Gastroesophageal sphincter (tissue), 4 donors: ENCODE results near the gene PAQR3. TPM values are rescaled to one million over a fixed set of nuclear protein-coding genes. Genes with fewer than 3 reads are reported as not detected.
A peak's percentile ranks its signal among the peaks of the same experiment; 100 is the strongest.

Experiments used
- ATAC-seq: fragments of 150-250 bp; one replicate; pipeline ENCODE4 v1.9.1; 2016; ENCODE audit warnings: mild to moderate bottlenecking, moderate library complexity
- H3K27ac ChIP-seq, 4 donors: fragments of 200-600 bp; sonication (generic) in 3 of 4; 1 replicate in 3 of 4; 2 replicates in 1 of 4; pipeline ENCODE4 v1.5.1; 2016 to 2019
- H3K27me3 ChIP-seq: fragments of 200-600 bp; sonication (generic); one replicate; pipeline ENCODE4 v1.5.1; 2019
- H3K36me3 ChIP-seq, 2 donors: fragments of 200-600 bp; sonication (generic); one replicate each; pipeline ENCODE4 v1.5.1; 2019; ENCODE audit warnings: control low read depth in 1 of 2
- H3K4me1 ChIP-seq, 3 donors: fragments of 200-600 bp; sonication (generic); 1 replicate in 2 of 3; 2 replicates in 1 of 3; pipeline ENCODE4 v1.5.1; 2016 to 2019; ENCODE audit warnings: control low read depth in 2 of 3
- H3K4me3 ChIP-seq, 2 donors: fragments of 200-600 bp; sonication (generic); one replicate each; pipeline ENCODE4 v1.5.1; 2019; ENCODE audit warnings: mild to moderate bottlenecking in 1 of 2, moderate library complexity in 1 of 2
- H3K9me3 ChIP-seq, 3 donors: fragments of 200-600 bp; sonication (generic); one replicate each; pipeline ENCODE4 v1.5.1; 2017 to 2019; ENCODE audit warnings: control low read depth in 2 of 3
- EP300 ChIP-seq: sonication (generic); formaldehyde crosslinking; IDR thresholded peaks from one replicate; pipeline ENCODE4 v1.6.1; 2017; ENCODE audit warnings: antibody characterized with exemption, mild to moderate bottlenecking
- POLR2A ChIP-seq, 2 donors: fragments of 450-650 bp; IDR thresholded peaks; one replicate each; pipeline ENCODE4 v1.6.1; 2017; ENCODE audit warnings: antibody characterized with exemption in 2 of 2, mild to moderate bottlenecking in 2 of 2, moderate library complexity in 1 of 2
- POLR2AphosphoS5 ChIP-seq: sonication (generic); formaldehyde crosslinking; IDR thresholded peaks from one replicate; pipeline ENCODE4 v1.6.1; 2017; ENCODE audit warnings: antibody characterized with exemption
- WGBS, 2 donors: methylation state at CpG; one replicate each; pipeline ENCODE4 v1.1.5; 2018; ENCODE audit warnings: low coverage in 1 of 2; 5-methylcytosine and 5-hydroxymethylcytosine counted together
- total RNA-seq, 4 donors: library from RNA; depleted of rRNA; stranded (reverse); fragments of >200 nt; gene quantifications; one replicate each; pipeline ENCODE4 v1.1.0, GENCODE V29; 2016
- TF ChIP-seq, protein P1 (sequence below), 4 experiments: fragments of 200-600 bp in 2 of 4; fragments of 450-650 bp in 2 of 4; sonication (generic) in 1 of 4; IDR thresholded peaks; one replicate each; pipeline ENCODE4 v1.5.1; 2017 to 2019; ENCODE audit warnings: antibody characterized with exemption in 4 of 4, mild to moderate bottlenecking in 2 of 4, moderate library complexity in 2 of 4

PAQR3 gene
- total RNA-seq, 4 donors from 2014 or later, result 22.8 to 76.0 (median 48.0) TPM

- no peak overlapping the region for H3K4me3 ChIP-seq
- H3K27ac ChIP-seq, result peak overlapping the region in 3 of 4 donors; percentile 7 to 67 (median 48)
- no peaks in the 10 kb centered on the region for H3K36me3 ChIP-seq
- TF ChIP-seq POLR2A (IDR thresholded peaks at IDR 0.05), result no peak
- TF ChIP-seq, protein P1, sequence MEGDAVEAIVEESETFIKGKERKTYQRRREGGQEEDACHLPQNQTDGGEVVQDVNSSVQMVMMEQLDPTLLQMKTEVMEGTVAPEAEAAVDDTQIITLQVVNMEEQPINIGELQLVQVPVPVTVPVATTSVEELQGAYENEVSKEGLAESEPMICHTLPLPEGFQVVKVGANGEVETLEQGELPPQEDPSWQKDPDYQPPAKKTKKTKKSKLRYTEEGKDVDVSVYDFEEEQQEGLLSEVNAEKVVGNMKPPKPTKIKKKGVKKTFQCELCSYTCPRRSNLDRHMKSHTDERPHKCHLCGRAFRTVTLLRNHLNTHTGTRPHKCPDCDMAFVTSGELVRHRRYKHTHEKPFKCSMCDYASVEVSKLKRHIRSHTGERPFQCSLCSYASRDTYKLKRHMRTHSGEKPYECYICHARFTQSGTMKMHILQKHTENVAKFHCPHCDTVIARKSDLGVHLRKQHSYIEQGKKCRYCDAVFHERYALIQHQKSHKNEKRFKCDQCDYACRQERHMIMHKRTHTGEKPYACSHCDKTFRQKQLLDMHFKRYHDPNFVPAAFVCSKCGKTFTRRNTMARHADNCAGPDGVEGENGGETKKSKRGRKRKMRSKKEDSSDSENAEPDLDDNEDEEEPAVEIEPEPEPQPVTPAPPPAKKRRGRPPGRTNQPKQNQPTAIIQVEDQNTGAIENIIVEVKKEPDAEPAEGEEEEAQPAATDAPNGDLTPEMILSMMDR (IDR thresholded peaks at IDR 0.05), result no peak
- no peak for TF ChIP-seq EP300
- no peak for TF ChIP-seq POLR2AphosphoS5
- WGBS, 2 donors, result 82 to 100% methylated on average over 1 to 5 of the region's 5 CpGs
- ATAC-seq, result no peak
- no peaks in the 10 kb centered on the region for H3K27me3 ChIP-seq
- H3K9me3 ChIP-seq, result no peaks in the 10 kb centered on the region
- H3K4me1 ChIP-seq, result peaks cover 0 to 23% (median 0%) of the 10 kb centered on the region in 3 donors
These were observed 14.0 kb upstream of the PAQR3 start for GRCh38 chr4:78953231-78953630.

- peak; percentile 70 for ATAC-seq
- 51 to 63% methylated on average over 3 of the region's 3 CpGs for WGBS, 2 donors
- TF ChIP-seq POLR2A (IDR thresholded peaks at IDR 0.05) (no peak), EP300 (no peak), POLR2AphosphoS5 (no peak)
- TF ChIP-seq, protein P1 (IDR thresholded peaks at IDR 0.05), result peak; percentile 69 to 91 (median 79)
These were observed 12.7 kb upstream of the PAQR3 start for GRCh38 chr4:78951862-78952472.

GRCh38 chr4:78949735-78950134 lies 10.5 kb upstream of the PAQR3 start:
- no peaks in the 10 kb centered on the region for H3K36me3 ChIP-seq
- H3K27me3 ChIP-seq, result no peaks in the 10 kb centered on the region
- TF ChIP-seq POLR2AphosphoS5, result no peak
- TF ChIP-seq, protein P1 (IDR thresholded peaks at IDR 0.05), result no peak
- no peak for TF ChIP-seq POLR2A (IDR thresholded peaks at IDR 0.05)
- TF ChIP-seq EP300, result no peak
- peaks cover 0 to 26% (median 0%) of the 10 kb centered on the region in 3 donors for H3K4me1 ChIP-seq
- H3K4me3 ChIP-seq, result no peak overlapping the region
- H3K9me3 ChIP-seq, result no peaks in the 10 kb centered on the region
- ATAC-seq, result no peak
- no peak overlapping the region for H3K27ac ChIP-seq
- WGBS, 2 donors, result 67 to 86% methylated on average over 1 of the region's 1 CpG

More at GRCh38 chr4:78951862-78952472, 12.7 kb upstream of the PAQR3 start:
- no peaks in the 10 kb centered on the region for H3K9me3 ChIP-seq
- no peaks in the 10 kb centered on the region for H3K27me3 ChIP-seq
- H3K36me3 ChIP-seq, result no peaks in the 10 kb centered on the region
- peaks cover 0 to 23% (median 0%) of the 10 kb centered on the region in 3 donors for H3K4me1 ChIP-seq
- H3K4me3 ChIP-seq, result no peak overlapping the region
- peak overlapping the region in 2 of 4 donors; percentile 7 to 67 for H3K27ac ChIP-seq

- Histone ChIP-seq H3K9me3 (no peaks in the 10 kb centered on the region), H3K36me3 (no peaks in the 10 kb centered on the region), H3K4me1 (peaks cover 0 to 11% (median 0%) of the 10 kb centered on the region in 3 donors), H3K4me3 (no peak overlapping the region), H3K27ac (peak overlapping the region in 1 of 4 donors; percentile 28), H3K27me3 (no peaks in the 10 kb centered on the region)
- WGBS, 2 donors, result 85 to 92% methylated on average over 2 to 3 of the region's 3 CpGs
- no peak for ATAC-seq
- TF ChIP-seq POLR2A (IDR thresholded peaks at IDR 0.05) (no peak), EP300 (no peak), POLR2AphosphoS5 (no peak)
- TF ChIP-seq, protein P1 (IDR thresholded peaks at IDR 0.05), result no peak
These were observed 6.5 kb upstream of the PAQR3 start for GRCh38 chr4:78945651-78946179.

GRCh38 chr4:78944381-78944780 lies 5.1 kb upstream of the PAQR3 start:
- no peak for TF ChIP-seq POLR2A (IDR thresholded peaks at IDR 0.05)
- Histone ChIP-seq H3K36me3 (no peaks in the 10 kb centered on the region), H3K9me3 (no peaks in the 10 kb centered on the region), H3K4me3 (no peak overlapping the region), H3K4me1 (peaks cover 0 to 20% (median 0%) of the 10 kb centered on the region in 3 donors), H3K27ac (no peak overlapping the region), H3K27me3 (no peaks in the 10 kb centered on the region)
- 43 to 83% methylated on average over 1 of the region's 1 CpG for WGBS, 2 donors
- no peak for ATAC-seq
